H1 (cell line): Measurements from ENCODE around the gene SCAMP3. TPM values are rescaled to one million over a fixed set of nuclear protein-coding genes. Genes with fewer than 3 reads are reported as not detected.

Source experiments
- CTCF ChIA-PET: fragments of 300-600 bp; sonication (Branson Sonifier 250); formaldehyde crosslinking; loops from one replicate; lab custom pipeline; 2021; ENCODE audit not compliant: partially characterized antibody; lab: Charles Lee
- POLR2A ChIA-PET: fragments of 300-600 bp; sonication (Branson Sonifier 250); formaldehyde crosslinking; loops from one replicate; lab custom pipeline; 2021; ENCODE audit warnings: inconsistent platforms; ENCODE audit not compliant: partially characterized antibody; lab: Charles Lee
- DNase-seq, 2 experiments: peaks; one replicate each; pipeline versions ENCODE4 v3.0.0 to v3.0.0-alpha.2; 2010 to 2022; ENCODE audit warnings: low spot score in 2 of 2, low read depth in 1 of 2, mixed read lengths in 1 of 2
- FAIRE-seq: peaks from 2 replicates; lab custom pipeline; 2011; peaks lifted over from hg19 to GRCh38; lab: Jason Lieb, UNC
- H2AFZ ChIP-seq: 2 replicates; pipeline ENCODE4 v1.8.1; 2012; ENCODE audit warnings: low read length, inconsistent platforms
- H2AK5ac ChIP-seq: 2 replicates; pipeline ENCODE4 v1.6.1; 2013; ENCODE audit warnings: low read depth, low read length
- H2BK120ac ChIP-seq: replicated peaks from 2 replicates; pipeline ENCODE3; 2013; ENCODE audit warnings: low read depth, low read length, inconsistent platforms
- H2BK12ac ChIP-seq: 2 replicates; pipeline ENCODE4 v1.6.1; 2013; ENCODE audit warnings: low read depth, low read length
- H2BK15ac ChIP-seq: 2 replicates; pipeline ENCODE4 v1.6.1; 2013; ENCODE audit warnings: low read length
- H2BK20ac ChIP-seq: 2 replicates; pipeline ENCODE4 v1.6.1; 2013; ENCODE audit warnings: low read length
- H2BK5ac ChIP-seq: 2 replicates; pipeline ENCODE4 v1.6.1; 2013; ENCODE audit warnings: low read depth, low read length
- H3K14ac ChIP-seq: 2 replicates; pipeline ENCODE4 v1.6.1; 2013; ENCODE audit warnings: inconsistent platforms; ENCODE audit not compliant: insufficient read length
- H3K18ac ChIP-seq: 2 replicates; pipeline ENCODE4 v1.6.1; 2013; ENCODE audit warnings: low read length; ENCODE audit errors: extremely low read depth
- H3K23ac ChIP-seq: 2 replicates; pipeline ENCODE4 v1.6.1; 2013; ENCODE audit warnings: inconsistent platforms; ENCODE audit not compliant: insufficient read length
- H3K23me2 ChIP-seq: 2 replicates; pipeline ENCODE4 v1.6.1; 2013; ENCODE audit warnings: low read depth, low read length
- H3K27ac ChIP-seq: 2 replicates; pipeline ENCODE4 v1.6.1; 2011; ENCODE audit warnings: low read depth, low read length, inconsistent platforms
- H3K27me3 ChIP-seq, 4 experiments: replicated peaks in 1 of 4; 1 replicate in 1 of 4; 2 replicates in 3 of 4; pipeline versions ENCODE4 v1.6.1 to v1.8.1; 2011 to 2013; ENCODE audit warnings: low read length in 3 of 4, mild to moderate bottlenecking in 3 of 4, inconsistent platforms in 2 of 4, mixed read lengths in 2 of 4, moderate library complexity in 1 of 4; ENCODE audit not compliant: control insufficient read depth in 3 of 4, insufficient read depth in 3 of 4; ENCODE audit errors: extremely low read depth in 1 of 4
- H3K36me3 ChIP-seq, 4 experiments: 2 replicates each; pipeline versions ENCODE4 v1.6.1 to v1.8.1; 2011 to 2013; ENCODE audit warnings: mild to moderate bottlenecking in 4 of 4, low read length in 3 of 4, moderate library complexity in 2 of 4, control low read depth in 1 of 4, inconsistent platforms in 1 of 4; ENCODE audit not compliant: insufficient read depth in 4 of 4, control insufficient read depth in 2 of 4
- H3K4ac ChIP-seq: replicated peaks from 2 replicates; pipeline ENCODE3; 2013; ENCODE audit warnings: low read length, low read depth, mixed read lengths, inconsistent platforms; ENCODE audit not compliant: insufficient read length
- H3K4me1 ChIP-seq, 4 experiments: replicated peaks in 1 of 4; 1 replicate in 1 of 4; 2 replicates in 3 of 4; pipeline versions ENCODE4 v1.6.1 to v1.8.1; 2011 to 2013; ENCODE audit warnings: low read length in 3 of 4, inconsistent platforms in 2 of 4, mixed read lengths in 1 of 4; ENCODE audit not compliant: insufficient read depth in 4 of 4, control insufficient read depth in 3 of 4
- H3K4me2 ChIP-seq, 2 experiments: 2 replicates each; pipeline versions ENCODE4 v1.6.1 to v1.8.1; 2011 to 2013; ENCODE audit warnings: low read depth in 2 of 2, low read length in 2 of 2, control low read depth in 1 of 2, inconsistent platforms in 1 of 2, mild to moderate bottlenecking in 1 of 2; ENCODE audit not compliant: insufficient read depth in 1 of 2
- H3K4me3 ChIP-seq, 4 experiments: fragments of 200-600, 300-600 bp in 1 of 4; sonication (generic), shearing (Covaris generic), sonication (Bioruptor Twin) in 1 of 4; 2 replicates each; pipeline versions ENCODE4 v1.5.1 to v1.8.1; 2011 to 2016; ENCODE audit warnings: low read length in 4 of 4, low read depth in 3 of 4, control low read depth in 2 of 4, inconsistent platforms in 2 of 4, mild to moderate bottlenecking in 2 of 4, mixed read lengths in 1 of 4, moderate library complexity in 1 of 4; ENCODE audit not compliant: insufficient read depth in 2 of 4; ENCODE audit errors: extremely low read depth in 1 of 4
- H3K56ac ChIP-seq: replicated peaks from 2 replicates; pipeline ENCODE3; 2013; ENCODE audit warnings: low read depth, mild to moderate bottlenecking, mixed read lengths, low read length, inconsistent platforms; ENCODE audit not compliant: insufficient read length
- H3K79me1 ChIP-seq: 2 replicates; pipeline ENCODE4 v1.6.1; 2013; ENCODE audit warnings: low read depth, low read length, control low read depth
- H3K79me2 ChIP-seq, 2 experiments: 2 replicates each; pipeline versions ENCODE4 v1.6.1 to v1.8.1; 2012 to 2013; ENCODE audit warnings: low read length in 2 of 2, mild to moderate bottlenecking in 2 of 2, inconsistent platforms in 1 of 2; ENCODE audit not compliant: insufficient read depth in 2 of 2, control insufficient read depth in 1 of 2
- H3K9ac ChIP-seq, 4 experiments: replicated peaks in 1 of 4; 1 replicate in 1 of 4; 2 replicates in 3 of 4; pipeline versions ENCODE4 v1.6.1 to v1.8.1; 2011 to 2013; ENCODE audit warnings: low read depth in 3 of 4, low read length in 3 of 4, control low read depth in 2 of 4, mild to moderate bottlenecking in 2 of 4, moderate library complexity in 2 of 4, inconsistent platforms in 1 of 4; ENCODE audit errors: extremely low read depth in 1 of 4
- H3K9me3 ChIP-seq, 2 experiments: 2 replicates each; pipeline versions ENCODE4 v1.6.1 to v1.8.1; 2012 to 2013; ENCODE audit warnings: mild to moderate bottlenecking in 2 of 2, moderate library complexity in 2 of 2, control low read depth in 1 of 2, inconsistent platforms in 1 of 2, low read depth in 1 of 2, low read length in 1 of 2, mixed read lengths in 1 of 2; ENCODE audit not compliant: insufficient read depth in 2 of 2
- H4K20me1 ChIP-seq, 2 experiments: replicated peaks in 1 of 2; 2 replicates each; pipeline versions ENCODE3 to v1.8.1; 2011 to 2013; ENCODE audit warnings: inconsistent platforms in 2 of 2, low read length in 2 of 2, mild to moderate bottlenecking in 1 of 2; ENCODE audit not compliant: insufficient read depth in 2 of 2, control insufficient read depth in 1 of 2
- H4K5ac ChIP-seq: 2 replicates; pipeline ENCODE4 v1.6.1; 2013; ENCODE audit warnings: low read length, low read depth, mixed read lengths, inconsistent platforms; ENCODE audit not compliant: insufficient read length
- H4K8ac ChIP-seq: 2 replicates; pipeline ENCODE4 v1.8.0; 2013; ENCODE audit warnings: mild to moderate bottlenecking, moderate library complexity, low read length, inconsistent platforms; ENCODE audit not compliant: insufficient read depth; ENCODE audit errors: extremely low read depth
- H4K91ac ChIP-seq: replicated peaks from 2 replicates; pipeline ENCODE3; 2013; ENCODE audit warnings: low read length, mixed read lengths, inconsistent platforms; ENCODE audit not compliant: insufficient read length
- BRCA1 ChIP-seq: IDR thresholded peaks from 2 replicates; pipeline ENCODE4 v1.6.1; 2012; ENCODE audit warnings: low read depth, low read length, improper control_type of control experiment
- FOSL1 ChIP-seq: IDR thresholded peaks from 2 replicates; pipeline ENCODE4 v1.6.1; 2011; ENCODE audit warnings: mild to moderate bottlenecking, low read depth, low read length, moderate library complexity; ENCODE audit not compliant: insufficient read depth
- HDAC6 ChIP-seq: IDR thresholded peaks from one replicate; pipeline ENCODE4 v1.7.1; 2012; ENCODE audit warnings: low read depth, mild to moderate bottlenecking, inconsistent platforms, low read length, moderate library complexity
- KDM1A ChIP-seq: fragments of 200-600, 300-600 bp; sonication (generic); IDR thresholded peaks from 2 replicates; pipeline ENCODE4 v1.7.1; 2016; ENCODE audit warnings: mild to moderate bottlenecking, low read length, borderline replicate concordance
- POLR2AphosphoS5 ChIP-seq: IDR thresholded peaks from 2 replicates; pipeline ENCODE4 v1.6.1; 2011; ENCODE audit warnings: low read depth, low read length
- RAD21 ChIP-seq, 2 experiments: IDR thresholded peaks in 1 of 2; conservative IDR thresholded peaks in 1 of 2; 2 replicates each; pipeline ENCODE4 v1.6.1; 2011; ENCODE audit warnings: low read depth in 2 of 2, low read length in 2 of 2, improper control_type of control experiment in 1 of 2, inconsistent platforms in 1 of 2, mild to moderate bottlenecking in 1 of 2, moderate library complexity in 1 of 2
- RXRA ChIP-seq: IDR thresholded peaks from 2 replicates; pipeline ENCODE4 v1.6.1; 2011; ENCODE audit warnings: low read depth, mild to moderate bottlenecking, low read length, moderate library complexity; ENCODE audit not compliant: insufficient read depth
- SP2 ChIP-seq: IDR thresholded peaks from 2 replicates; pipeline ENCODE4 v1.6.1; 2012; ENCODE audit warnings: mild to moderate bottlenecking, low read length, inconsistent platforms
- SRF ChIP-seq: IDR thresholded peaks from 2 replicates; pipeline ENCODE4 v1.6.1; 2011; ENCODE audit warnings: mild to moderate bottlenecking, low read depth, low read length, moderate library complexity
- TAF1 ChIP-seq: IDR thresholded peaks from 2 replicates; pipeline ENCODE4 v1.6.1; 2011; ENCODE audit warnings: mild to moderate bottlenecking, low read depth, low read length
- WGBS, 2 experiments: shearing (Covaris generic) in 1 of 2; methylation state at CpG; one replicate each; pipeline versions ENCODE4 v1.1.6 to v1.1.7; 2013 to 2015; ENCODE audit warnings: low lambda C conversion rate in 2 of 2, mixed read lengths in 2 of 2, inconsistent platforms in 1 of 2, low coverage in 1 of 2, missing lambda C conversion rate in 1 of 2; ENCODE audit not compliant: insufficient replicate concordance in 2 of 2, insufficient coverage in 1 of 2, insufficient read length in 1 of 2; ENCODE audit errors: extremely low coverage in 1 of 2, missing lambda C conversion rate in 1 of 2; 5-methylcytosine and 5-hydroxymethylcytosine counted together
- polyA plus RNA-seq, 7 experiments: library from polyadenylated mRNA; depleted of rRNA in 3 of 7; stranded (reverse) in 5 of 7; unstranded in 2 of 7; fragments of >200 nt in 5 of 7; fragments of 200-250 nt in 2 of 7; gene quantifications; 1 replicate in 5 of 7; 2 replicates in 1 of 7; 4 replicates in 1 of 7; pipeline versions ENCODE4 v1.2.1 to v1.2.3, GENCODE V29; 2011 to 2013; ENCODE audit warnings: missing spikeins in 2 of 7, mixed read lengths in 2 of 7
- total RNA-seq: library from RNA; stranded (reverse); fragmentation: NEBNext Ultra II Directional; extraction: Animal tissue kit (Norgen Biotek cat#: 25700); gene quantifications from 2 replicates; pipeline ENCODE4 v1.2.1, GENCODE V29; 2021

The SCAMP3 gene
- total and polyA plus RNA-seq, 2 of the 8 experiments (the other 6 are each of a cell fraction or from before 2014, with no cell fraction given) = 48.9 to 143 TPM

- 0 out of 2 replicates have a peak, but pooled peaks cover 2% of the 10 kb centered on the region for H3K79me1 ChIP-seq
- FAIRE-seq = no peak
- peak within 1 kb of the TSS; percentile 85; the same call in 1 of the 2 replicates for H2AK5ac ChIP-seq
- H3K27ac ChIP-seq = no peak within 1 kb of the TSS
- H3K36me3 ChIP-seq = peaks cover 0 to 6% (median 2%) of the 10 kb centered on the region in 4 experiments; a peak in 2 of 8 replicates
- H3K4me1 ChIP-seq = peaks cover 0 to 26% (median 16%) of the 10 kb centered on the region in 4 experiments; a peak in 6 of 7 replicates
- peak within 1 kb of the TSS; percentile 70 for H3K56ac ChIP-seq
- H2BK12ac ChIP-seq = peak within 1 kb of the TSS; percentile 50; the same call in 1 of the 2 replicates
- peak within 1 kb of the TSS; percentile 66 for H3K4ac ChIP-seq
- POLR2A ChIA-PET = interaction anchor here (0.7 to 3.0 kb wide), 14 partner anchors 10 to 68 kb away, joined by 3 to 19 read pairs (median 6); partner anchors contain the start of genes CLK2, HCN3, MTX1 and RUSC1
- H2AFZ ChIP-seq = no peak within 1 kb of the TSS
- peak within 1 kb of the TSS; percentile 21 for H3K14ac ChIP-seq
- no peaks in the 10 kb centered on the region for H3K9me3 ChIP-seq
- peak within 1 kb of the TSS; percentile 14 to 75 (median 37); a peak in 6 of 7 replicates for H3K9ac ChIP-seq
- H4K8ac ChIP-seq = peak within 1 kb of the TSS; percentile 45
- H4K91ac ChIP-seq = peak within 1 kb of the TSS; percentile 87
- peak within 1 kb of the TSS; percentile 95 for H3K18ac ChIP-seq
- CTCF ChIA-PET = interaction anchor here (0.6 to 15.2 kb wide), 9 partner anchors 8 to 1205 kb away, joined by 3 to 227 read pairs (median 3); partner anchors contain the start of genes CLK2, FDPS and RUSC1
- peak within 1 kb of the TSS; percentile 79 to 88 for H3K4me2 ChIP-seq
- peak within 1 kb of the TSS; percentile 81 for H2BK15ac ChIP-seq
- H2BK5ac ChIP-seq = peak within 1 kb of the TSS; percentile 81
- H3K23ac ChIP-seq = no peak within 1 kb of the TSS
- 0 out of 4 replicates have a peak, but pooled peaks cover 0 to 6% of the 10 kb centered on the region in 2 experiments for H3K79me2 ChIP-seq
- 7% methylated on average over 19 of the region's 54 CpGs; no CpG with 5 or more reads in 1 of the 2 experiments for WGBS, 2 experiments
- peak within 1 kb of the TSS; percentile 63 for H4K5ac ChIP-seq
- DNase-seq = peak; percentile 61 to 96
- H3K4me3 ChIP-seq = peak within 1 kb of the TSS; percentile 57 to 91 (median 76)
- no peak within 1 kb of the TSS for H2BK120ac ChIP-seq
- H2BK20ac ChIP-seq = no peak within 1 kb of the TSS
- H3K27me3 ChIP-seq = no peaks in the 10 kb centered on the region
- peaks cover 0 to 4% of the 10 kb centered on the region in 2 experiments for H4K20me1 ChIP-seq
- H3K23me2 ChIP-seq = peaks cover 12% of the 10 kb centered on the region; the same call in 1 of the 2 replicates
- TF ChIP-seq SRF = no peak
- TF ChIP-seq RXRA = no peak
- TF ChIP-seq HDAC6 = no peak
- no peak for TF ChIP-seq FOSL1
- no peak for TF ChIP-seq BRCA1
- TF ChIP-seq KDM1A = no peak; the same call in 1 of the 2 replicates
- no peak for TF ChIP-seq SP2
- peak; percentile 30; the same call in 1 of the 2 replicates for TF ChIP-seq POLR2AphosphoS5
- TF ChIP-seq RAD21 (IDR thresholded peaks at IDR 0.05 in 1 of 2, conservative IDR thresholded peaks at IDR 0.05 in 1 of 2; ENCODE audit: low read depth in 2 of 2, low read length in 2 of 2) = no peak
- peak; percentile 65 for TF ChIP-seq TAF1
Measured at GRCh38 chr1:155255243-155256007, 6.7 kb downstream of the SCAMP3 start, which contains the start of gene ENTREP3. Gene ENTREP3, minus strand, starts transcription at chr1:155255483. Its CDS starts 606 bp downstream, at chr1:155254877.
